Tibial nerve (tissue), 4 donors: ENCODE results near the gene RNF44. TPM values are rescaled to one million over a fixed set of nuclear protein-coding genes. Genes with fewer than 3 reads are reported as not detected.

ENCODE experiments used
- DNase-seq, 2 donors: peaks; one replicate each; pipeline ENCODE4 v3.0.0-alpha.2; 2019; ENCODE audit warnings: low spot score in 2 of 2
- H3K27ac ChIP-seq, 4 donors: fragments of 200-600 bp; sonication (generic) in 3 of 4; one replicate each; pipeline ENCODE4 v1.5.1; 2017 to 2019; ENCODE audit warnings: mild to moderate bottlenecking in 1 of 4
- H3K27me3 ChIP-seq, 2 donors: fragments of 200-600 bp; sonication (generic) in 1 of 2; one replicate each; pipeline versions ENCODE4 v1.5.1 to v1.6.0; 2017 to 2019
- H3K36me3 ChIP-seq, 3 donors: fragments of 200-600 bp; sonication (generic); one replicate each; pipeline ENCODE4 v1.5.1; 2018 to 2019
- H3K4me1 ChIP-seq, 4 donors: fragments of 200-600 bp; sonication (generic) in 3 of 4; one replicate each; pipeline ENCODE4 v1.5.1; 2017 to 2019
- H3K4me3 ChIP-seq, 4 donors: fragments of 200-600 bp; sonication (generic) in 3 of 4; one replicate each; pipeline ENCODE4 v1.5.1; 2017 to 2019; ENCODE audit warnings: mild to moderate bottlenecking in 1 of 4, moderate library complexity in 1 of 4
- H3K9me3 ChIP-seq, 4 donors: fragments of 200-600 bp; sonication (generic) in 3 of 4; one replicate each; pipeline ENCODE4 v1.5.1; 2017 to 2019
- EP300 ChIP-seq, 2 donors: sonication (generic); formaldehyde crosslinking; IDR thresholded peaks; one replicate each; pipeline ENCODE4 v1.6.1; 2017; ENCODE audit warnings: antibody characterized with exemption in 2 of 2, mild to moderate bottlenecking in 1 of 2
- POLR2A ChIP-seq, 2 donors: fragments of 450-650 bp; IDR thresholded peaks; one replicate each; pipeline ENCODE4 v1.6.1; 2017; ENCODE audit warnings: antibody characterized with exemption in 2 of 2, mild to moderate bottlenecking in 2 of 2, moderate library complexity in 2 of 2
- WGBS, 2 donors: methylation state at CpG; one replicate each; pipeline ENCODE4 v1.1.5; 2018; 5-methylcytosine and 5-hydroxymethylcytosine counted together
- total RNA-seq, 4 donors: library from RNA; depleted of rRNA; stranded (reverse); fragments of >200 nt; gene quantifications; one replicate each; pipeline ENCODE4 v1.1.0, GENCODE V29; 2016
- TF ChIP-seq, protein P1 (sequence below), 5 experiments: fragments of 200-600 bp in 3 of 5; fragments of 450-650 bp in 2 of 5; sonication (generic) in 3 of 5; IDR thresholded peaks; one replicate each; pipeline ENCODE4 v1.5.1; 2016 to 2019; ENCODE audit warnings: antibody characterized with exemption in 5 of 5, mild to moderate bottlenecking in 3 of 5, moderate library complexity in 2 of 5

RNF44 gene
- total RNA-seq, 4 donors from 2014 or later: 11.1 to 28.5 (median 21.8) TPM

DNA sequence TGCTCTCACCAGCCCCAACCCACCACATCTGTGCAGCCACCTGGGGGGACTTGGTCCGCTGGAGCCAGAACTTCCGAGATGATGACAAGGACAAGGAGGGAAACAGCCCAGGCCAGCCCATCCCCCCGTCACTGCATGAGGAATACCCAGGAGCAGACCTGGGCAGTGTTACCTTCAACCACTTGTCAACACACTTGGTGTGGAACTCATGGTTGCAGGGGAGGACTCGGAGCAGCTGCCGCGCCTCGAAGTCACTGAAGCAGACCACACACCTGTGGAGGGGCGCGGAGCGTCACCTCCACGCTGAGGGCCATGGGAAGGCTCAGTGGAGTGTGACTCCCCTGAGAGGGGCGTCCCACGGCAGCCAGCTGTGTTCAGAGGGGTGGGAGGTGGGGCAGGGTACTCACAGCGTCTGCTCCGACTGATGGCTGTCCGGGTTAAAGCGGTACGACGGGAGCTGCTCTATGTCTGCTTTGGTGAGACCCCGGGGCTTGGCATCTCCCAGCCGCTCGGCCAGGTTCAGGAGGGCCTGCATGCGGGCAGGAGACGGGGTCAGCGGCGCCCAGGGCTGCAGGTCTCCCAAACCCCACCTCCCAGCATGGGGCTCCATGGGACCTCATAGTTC is 8.0 kb downstream of the RNF44 start:
- DNase-seq: no peak
- Histone ChIP-seq H3K27ac (peak overlapping the region in 2 of 4 donors; percentile 8 to 11), H3K27me3 (no peaks in the 10 kb centered on the region), H3K36me3 (peaks cover 0 to 64% (median 22%) of the 10 kb centered on the region in 3 donors), H3K9me3 (no peaks in the 10 kb centered on the region), H3K4me1 (peaks cover 3 to 61% (median 42%) of the 10 kb centered on the region in 4 donors), H3K4me3 (no peak overlapping the region)
- TF ChIP-seq POLR2A (IDR thresholded peaks at IDR 0.05) (no peak), EP300 (IDR thresholded peaks at IDR 0.05) (no peak)
- TF ChIP-seq, protein P1, sequence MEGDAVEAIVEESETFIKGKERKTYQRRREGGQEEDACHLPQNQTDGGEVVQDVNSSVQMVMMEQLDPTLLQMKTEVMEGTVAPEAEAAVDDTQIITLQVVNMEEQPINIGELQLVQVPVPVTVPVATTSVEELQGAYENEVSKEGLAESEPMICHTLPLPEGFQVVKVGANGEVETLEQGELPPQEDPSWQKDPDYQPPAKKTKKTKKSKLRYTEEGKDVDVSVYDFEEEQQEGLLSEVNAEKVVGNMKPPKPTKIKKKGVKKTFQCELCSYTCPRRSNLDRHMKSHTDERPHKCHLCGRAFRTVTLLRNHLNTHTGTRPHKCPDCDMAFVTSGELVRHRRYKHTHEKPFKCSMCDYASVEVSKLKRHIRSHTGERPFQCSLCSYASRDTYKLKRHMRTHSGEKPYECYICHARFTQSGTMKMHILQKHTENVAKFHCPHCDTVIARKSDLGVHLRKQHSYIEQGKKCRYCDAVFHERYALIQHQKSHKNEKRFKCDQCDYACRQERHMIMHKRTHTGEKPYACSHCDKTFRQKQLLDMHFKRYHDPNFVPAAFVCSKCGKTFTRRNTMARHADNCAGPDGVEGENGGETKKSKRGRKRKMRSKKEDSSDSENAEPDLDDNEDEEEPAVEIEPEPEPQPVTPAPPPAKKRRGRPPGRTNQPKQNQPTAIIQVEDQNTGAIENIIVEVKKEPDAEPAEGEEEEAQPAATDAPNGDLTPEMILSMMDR (IDR thresholded peaks at IDR 0.05): no peak
- WGBS, 2 donors: 89 to 93% methylated on average over 26 of the region's 26 CpGs

DNA sequence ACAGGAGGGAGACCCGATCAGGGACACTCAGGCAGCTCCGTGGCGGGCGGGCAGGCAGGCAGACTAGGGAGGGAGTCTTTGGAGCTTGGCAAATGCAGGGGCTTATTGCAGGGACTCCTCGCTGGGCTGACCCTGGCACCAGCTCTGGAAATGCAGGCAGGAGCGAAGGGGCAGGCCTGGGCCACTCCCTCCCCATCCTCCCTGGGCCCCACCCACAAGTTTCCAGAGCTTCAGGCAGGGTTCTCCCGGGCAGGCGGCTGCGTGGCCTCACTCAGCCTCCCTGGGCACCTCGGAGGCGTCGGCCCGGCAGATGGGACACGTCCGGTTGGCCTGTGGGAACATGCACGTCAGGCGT is 8.5 kb downstream of the RNF44 start:
- no peaks in the 10 kb centered on the region for H3K9me3 ChIP-seq
- H3K4me1 ChIP-seq: peaks cover 0 to 56% (median 37%) of the 10 kb centered on the region in 4 donors
- peaks cover 0 to 64% (median 22%) of the 10 kb centered on the region in 3 donors for H3K36me3 ChIP-seq
- H3K4me3 ChIP-seq: no peak overlapping the region
- TF ChIP-seq, protein P1 (IDR thresholded peaks at IDR 0.05): no peak
- no peak for TF ChIP-seq POLR2A (IDR thresholded peaks at IDR 0.05)
- TF ChIP-seq EP300 (IDR thresholded peaks at IDR 0.05): no peak
- no peaks in the 10 kb centered on the region for H3K27me3 ChIP-seq
- WGBS, 2 donors: 61 to 67% methylated on average over 9 to 12 of the region's 17 CpGs
- H3K27ac ChIP-seq: peak overlapping the region in 3 of 4 donors; percentile 8 to 24 (median 11)
- no peak for DNase-seq

GRCh38 chr5:176528301-176528700 is 8.9 kb downstream of the RNF44 start:
- WGBS, 2 donors: 55 to 61% methylated on average over 10 to 11 of the region's 11 CpGs
- TF ChIP-seq, protein P1 (IDR thresholded peaks at IDR 0.05): no peak
- TF ChIP-seq EP300 (IDR thresholded peaks at IDR 0.05) (no peak), POLR2A (IDR thresholded peaks at IDR 0.05) (no peak)
- H3K4me1 ChIP-seq: peaks cover 0 to 52% (median 33%) of the 10 kb centered on the region in 4 donors
- peak overlapping the region in 3 of 4 donors; percentile 8 to 24 (median 11) for H3K27ac ChIP-seq
- H3K9me3 ChIP-seq: no peaks in the 10 kb centered on the region
- H3K27me3 ChIP-seq: no peaks in the 10 kb centered on the region
- DNase-seq: no peak
- no peak overlapping the region for H3K4me3 ChIP-seq
- H3K36me3 ChIP-seq: peaks cover 0 to 64% (median 22%) of the 10 kb centered on the region in 3 donors

DNA sequence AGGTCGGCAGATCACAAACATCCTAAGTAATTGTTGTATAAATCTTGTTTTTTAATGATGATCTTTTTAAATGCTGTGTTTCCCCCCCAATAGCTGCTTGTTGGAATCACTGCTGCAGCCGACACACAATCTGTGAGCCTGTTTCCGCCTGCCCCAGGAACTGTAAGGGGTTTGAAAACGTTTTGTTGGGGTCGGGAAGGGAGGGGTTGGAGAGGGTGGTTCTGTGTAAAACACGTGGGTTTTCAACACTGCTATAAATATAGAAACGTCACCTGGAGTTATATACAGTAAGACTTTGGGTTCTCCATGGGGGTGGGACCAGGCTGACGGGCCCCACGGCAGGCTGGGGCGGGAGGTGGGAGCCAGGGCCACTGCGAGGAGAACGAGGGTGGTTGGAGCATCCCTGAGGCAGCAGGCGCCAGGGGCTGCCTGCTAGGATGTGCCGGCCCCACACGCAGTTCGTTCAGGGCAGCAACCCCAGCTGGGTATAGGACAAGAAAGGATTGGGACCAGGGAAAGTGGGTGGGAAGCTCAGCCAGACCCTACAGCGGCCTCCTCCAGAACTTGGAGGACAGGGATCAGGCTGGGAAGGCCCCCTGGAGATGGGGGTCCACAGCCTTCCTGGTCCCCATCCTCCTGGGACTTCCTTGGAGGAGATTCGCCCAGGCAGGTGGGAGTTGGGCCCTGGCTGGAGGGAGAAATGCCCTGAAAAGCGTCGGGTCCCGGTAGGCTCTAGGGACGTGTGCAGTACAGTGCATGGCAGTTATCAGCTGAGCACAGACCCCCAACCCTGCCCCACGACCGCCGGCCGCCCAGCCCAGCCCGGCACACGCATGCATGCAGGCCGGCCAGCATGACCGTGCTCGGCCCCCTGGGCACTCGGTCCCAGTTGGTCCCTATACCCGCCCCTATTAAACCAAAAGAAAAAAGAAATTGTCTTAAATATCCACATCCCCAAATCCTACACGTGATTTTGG is 9.7 kb downstream of the RNF44 start:
- Histone ChIP-seq H3K4me1 (peaks cover 0 to 45% (median 26%) of the 10 kb centered on the region in 4 donors), H3K9me3 (no peaks in the 10 kb centered on the region), H3K36me3 (peaks cover 0 to 64% (median 22%) of the 10 kb centered on the region in 3 donors), H3K4me3 (no peak overlapping the region), H3K27ac (no peak overlapping the region), H3K27me3 (no peaks in the 10 kb centered on the region)
- 77 to 80% methylated on average over 34 of the region's 34 CpGs for WGBS, 2 donors
- TF ChIP-seq EP300 (IDR thresholded peaks at IDR 0.05) (no peak), POLR2A (IDR thresholded peaks at IDR 0.05) (no peak)
- TF ChIP-seq, protein P1 (IDR thresholded peaks at IDR 0.05): no peak
- DNase-seq: no peak
